HFF-Myc (cell line): ENCODE results near the gene TEAD4.

Experiments
- DNase-seq: peaks from one replicate; pipeline ENCODE4 v3.0.0-alpha.2; 2011; ENCODE audit warnings: low read depth; ENCODE audit errors: extremely low read depth
- H3K4me3 ChIP-seq: replicated peaks from 2 replicates; pipeline ENCODE4 v1.5.1; 2011; ENCODE audit warnings: low read depth, mild to moderate bottlenecking, control low read depth, low read length
- TF ChIP-seq, protein P1 (sequence below): IDR thresholded peaks from 2 replicates; pipeline ENCODE4 v1.5.1; 2012; ENCODE audit warnings: mild to moderate bottlenecking, low read depth, low read length, control low read depth; ENCODE audit errors: missing control alignments

Gene TEAD4

DNA sequence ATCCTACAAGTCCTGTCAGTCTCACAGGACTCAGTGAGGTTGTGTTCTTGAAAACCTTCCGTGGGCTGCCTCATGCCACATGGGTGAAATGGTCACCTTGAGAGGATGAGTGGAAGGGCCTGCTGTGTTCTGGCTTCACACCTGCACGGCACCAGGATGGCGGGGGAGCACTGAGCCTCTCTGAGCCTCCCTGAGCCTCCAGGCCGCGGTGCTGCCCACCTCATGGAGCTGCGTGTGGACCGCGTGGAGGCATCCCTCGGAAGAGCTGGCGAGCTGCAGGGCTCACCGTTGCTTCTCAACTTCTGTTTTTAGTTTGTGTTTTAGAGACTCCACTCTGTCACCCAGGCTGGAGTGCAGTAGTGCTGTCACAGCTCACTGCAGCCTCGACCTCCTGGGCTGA, 56.2 kb downstream of the TEAD4 start:
- H3K4me3 ChIP-seq: no peak overlapping the region
- TF ChIP-seq, protein P1, sequence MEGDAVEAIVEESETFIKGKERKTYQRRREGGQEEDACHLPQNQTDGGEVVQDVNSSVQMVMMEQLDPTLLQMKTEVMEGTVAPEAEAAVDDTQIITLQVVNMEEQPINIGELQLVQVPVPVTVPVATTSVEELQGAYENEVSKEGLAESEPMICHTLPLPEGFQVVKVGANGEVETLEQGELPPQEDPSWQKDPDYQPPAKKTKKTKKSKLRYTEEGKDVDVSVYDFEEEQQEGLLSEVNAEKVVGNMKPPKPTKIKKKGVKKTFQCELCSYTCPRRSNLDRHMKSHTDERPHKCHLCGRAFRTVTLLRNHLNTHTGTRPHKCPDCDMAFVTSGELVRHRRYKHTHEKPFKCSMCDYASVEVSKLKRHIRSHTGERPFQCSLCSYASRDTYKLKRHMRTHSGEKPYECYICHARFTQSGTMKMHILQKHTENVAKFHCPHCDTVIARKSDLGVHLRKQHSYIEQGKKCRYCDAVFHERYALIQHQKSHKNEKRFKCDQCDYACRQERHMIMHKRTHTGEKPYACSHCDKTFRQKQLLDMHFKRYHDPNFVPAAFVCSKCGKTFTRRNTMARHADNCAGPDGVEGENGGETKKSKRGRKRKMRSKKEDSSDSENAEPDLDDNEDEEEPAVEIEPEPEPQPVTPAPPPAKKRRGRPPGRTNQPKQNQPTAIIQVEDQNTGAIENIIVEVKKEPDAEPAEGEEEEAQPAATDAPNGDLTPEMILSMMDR: no peak
- no peak for DNase-seq

DNA sequence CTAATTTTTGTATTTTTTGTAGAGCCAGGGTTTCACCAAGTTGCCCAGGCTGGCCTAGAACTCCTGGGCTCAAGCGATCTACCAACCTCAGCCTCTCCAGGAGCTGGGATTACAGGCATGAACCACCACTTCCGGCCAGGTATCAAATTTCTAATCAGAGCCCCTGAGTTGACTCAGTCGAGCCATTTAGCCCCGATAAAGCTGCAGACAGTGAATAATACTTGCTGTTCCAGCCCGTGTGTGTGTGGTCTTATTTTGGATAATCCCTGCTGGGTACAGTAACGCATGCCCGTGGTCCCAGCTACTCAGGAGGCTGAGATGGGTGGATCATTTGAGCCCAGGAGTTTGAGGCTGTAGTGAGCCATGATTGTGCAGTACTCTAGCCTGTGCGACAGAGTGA, 57.0 kb downstream of the TEAD4 start:
- no peak overlapping the region for H3K4me3 ChIP-seq
- DNase-seq: no peak
- TF ChIP-seq, protein P1: no peak

DNA sequence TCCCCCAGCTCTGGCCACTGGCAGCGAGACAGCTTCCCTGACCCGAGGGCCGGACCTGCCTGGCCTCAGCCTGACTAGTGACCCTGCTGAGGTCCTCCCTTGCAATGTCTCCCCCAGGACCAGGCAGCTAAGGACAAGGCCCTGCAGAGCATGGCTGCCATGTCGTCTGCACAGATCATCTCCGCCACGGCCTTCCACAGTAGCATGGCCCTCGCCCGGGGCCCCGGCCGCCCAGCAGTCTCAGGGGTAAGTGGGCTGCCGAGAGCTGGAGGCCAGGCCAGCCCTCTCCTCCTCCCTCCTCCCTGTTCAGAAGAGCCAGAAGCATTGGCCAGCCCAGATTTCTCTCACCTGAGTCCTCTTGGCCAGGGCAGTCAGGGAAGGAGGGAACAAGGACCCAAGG, 58.1 kb downstream of the TEAD4 start:
- no peak overlapping the region for H3K4me3 ChIP-seq
- no peak for DNase-seq
- TF ChIP-seq, protein P1: no peak

DNA sequence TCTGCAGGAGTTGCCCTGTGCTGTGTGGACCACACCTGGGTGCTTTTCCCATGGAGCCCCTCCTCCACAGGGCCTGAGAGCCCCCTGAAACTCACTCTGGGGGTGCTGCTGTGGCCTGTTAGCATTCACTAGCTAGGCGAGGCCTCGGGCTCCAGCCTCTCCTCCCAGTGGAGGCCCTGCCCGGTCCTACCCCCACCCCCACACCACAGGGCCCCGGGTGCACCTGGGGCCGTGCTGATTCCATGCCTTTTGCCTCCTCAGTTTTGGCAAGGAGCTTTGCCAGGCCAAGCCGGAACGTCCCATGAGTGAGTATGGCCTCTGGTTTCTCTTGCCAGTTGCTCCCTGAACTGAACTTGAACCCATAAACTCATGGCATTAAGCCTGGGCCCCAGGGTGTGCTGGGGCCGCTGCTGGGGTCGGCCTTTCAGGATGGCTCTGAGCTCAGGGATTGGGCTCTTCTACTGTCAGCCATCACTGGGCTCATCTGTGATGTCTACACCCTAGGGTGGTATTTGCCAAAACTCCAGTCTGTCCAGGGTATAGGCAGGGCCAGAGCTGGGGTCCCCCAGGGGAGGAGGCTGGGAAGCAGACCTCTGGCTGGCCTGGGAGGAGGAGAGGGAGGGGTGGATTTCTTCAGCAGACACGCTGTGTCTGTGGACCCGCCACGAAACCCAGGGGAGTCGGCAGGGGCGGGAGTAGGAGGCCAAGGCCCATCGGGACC, 59.2 kb downstream of the TEAD4 start:
- no peak for DNase-seq

DNA sequence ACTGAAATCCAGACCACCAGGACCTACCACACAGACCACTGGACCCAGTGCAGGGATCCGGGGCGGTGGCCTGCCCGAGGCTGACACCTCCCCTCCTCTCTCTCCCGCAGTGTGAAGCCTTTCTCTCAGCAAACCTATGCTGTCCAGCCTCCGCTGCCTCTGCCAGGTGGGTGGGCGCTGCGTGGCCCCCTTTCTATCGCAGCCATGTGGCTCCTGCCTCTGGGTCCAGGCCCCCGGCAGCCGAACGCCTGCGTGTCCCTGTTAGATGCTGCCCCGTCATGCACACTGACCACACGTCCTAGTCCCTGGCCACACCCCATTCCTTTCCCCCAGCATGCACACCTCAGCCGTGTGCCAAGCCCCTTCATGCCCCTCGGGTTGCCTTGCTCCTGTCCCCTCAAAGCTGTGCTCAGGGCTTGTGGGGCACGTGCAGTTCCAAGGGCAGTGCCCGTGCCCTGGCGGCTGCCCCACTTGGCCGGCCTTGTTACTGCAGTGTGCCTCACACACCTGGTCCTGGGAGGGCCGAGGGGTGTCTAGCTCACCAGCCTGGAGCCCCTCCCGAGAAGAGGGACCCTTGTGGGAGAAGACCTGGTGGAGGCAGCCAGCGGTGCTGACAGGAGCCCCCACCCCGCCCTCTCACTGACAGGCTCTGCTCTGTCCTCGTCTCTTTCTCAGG, 59.9 kb downstream of the TEAD4 start:
- TF ChIP-seq, protein P1: no peak
- H3K4me3 ChIP-seq: no peak overlapping the region
- DNase-seq: no peak

More for the DNA sequence above, 59.2 kb downstream of the TEAD4 start:
- no peak overlapping the region for H3K4me3 ChIP-seq
- TF ChIP-seq, protein P1: no peak

DNA sequence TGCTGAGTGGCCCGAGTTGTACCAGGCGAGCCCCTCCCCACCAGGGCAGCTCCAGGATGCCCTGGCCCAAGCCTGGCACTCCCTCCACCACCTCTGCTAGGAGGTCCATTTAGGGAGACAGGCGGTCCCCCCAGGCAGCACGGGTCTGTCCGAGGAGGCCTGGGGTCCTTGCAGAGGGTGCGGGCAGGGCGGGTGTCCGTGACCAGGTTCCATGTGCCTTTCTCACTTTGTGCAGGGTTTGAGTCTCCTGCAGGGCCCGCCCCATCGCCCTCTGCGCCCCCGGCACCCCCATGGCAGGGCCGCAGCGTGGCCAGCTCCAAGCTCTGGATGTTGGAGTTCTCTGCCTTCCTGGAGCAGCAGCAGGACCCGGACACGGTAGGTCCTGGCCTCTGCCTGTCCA, 61.2 kb downstream of the TEAD4 start:
- TF ChIP-seq, protein P1: no peak
- DNase-seq: no peak
- no peak overlapping the region for H3K4me3 ChIP-seq
